ENCODE measurements around the gene ARHGAP28. TPM values are rescaled to one million over a fixed set of nuclear protein-coding genes. Genes with fewer than 3 reads are reported as not detected.

Gene ARHGAP28
- total RNA-seq, 1 experiment from 2014 or later, result 9.2 TPM

GRCh38 chr18:6943143-6943542, 213.6 kb downstream of the ARHGAP28 start:
- WGBS (ENCODE audit: extremely low coverage, insufficient read length, low lambda C conversion rate), result no CpG with 5 or more reads among the region's 6 CpGs

More at GRCh38 chr18:6943143-6943542, 213.6 kb downstream of the ARHGAP28 start:
- Histone ChIP-seq H4K8ac (replicated peaks; ENCODE audit: insufficient read length, low read depth, low read length) (no peak overlapping the region), H2BK12ac (ENCODE audit: insufficient read length, low read depth, low read length) (no peak overlapping the region), H4K91ac (ENCODE audit: insufficient read length, low read depth, low read length) (no peak overlapping the region), H2BK15ac (ENCODE audit: low read depth, low read length) (no peak overlapping the region), H2BK120ac (ENCODE audit: low read depth, low read length, poor library complexity, severe bottlenecking) (no peak overlapping the region), H2AFZ (ENCODE audit: low read length) (no peak overlapping the region), H3K9me3 (ENCODE audit: control insufficient read depth, low read depth, low read length) (no peaks in the 10 kb centered on the region), H3K27me3 (ENCODE audit: insufficient read depth, low read length) (no peaks in the 10 kb centered on the region), H3K27ac (ENCODE audit: insufficient read length, low read depth, low read length) (no peak overlapping the region), H3K79me2 (ENCODE audit: insufficient read depth, low read length) (no peaks in the 10 kb centered on the region), H4K20me1 (ENCODE audit: control insufficient read depth, insufficient read depth, insufficient read length) (no peaks in the 10 kb centered on the region), H3K79me1 (ENCODE audit: insufficient read depth, low read depth, low read length, poor library complexity, severe bottlenecking) (no peaks in the 10 kb centered on the region), H3K4me2 (ENCODE audit: insufficient read depth, insufficient read length, low read length) (no peak overlapping the region), H3K14ac (ENCODE audit: insufficient read depth, low read length) (no peak overlapping the region), H3K18ac (ENCODE audit: insufficient read length, low read depth, low read length) (no peak overlapping the region), H3K56ac (ENCODE audit: insufficient read length, low read depth, low read length) (peak overlapping the region; percentile 79), H3K23me2 (ENCODE audit: insufficient read length, low read depth, low read length, poor library complexity, severe bottlenecking) (no peaks in the 10 kb centered on the region), H2AK5ac (ENCODE audit: insufficient read length, low read length) (no peak overlapping the region), H3K23ac (ENCODE audit: insufficient read length, low read depth, low read length) (no peak overlapping the region), H2BK5ac (ENCODE audit: insufficient read length, low read length) (no peak overlapping the region), H4K5ac (ENCODE audit: insufficient read length, low read depth, low read length) (no peak overlapping the region), H2BK20ac (ENCODE audit: low read depth, low read length, poor library complexity, severe bottlenecking) (no peak overlapping the region), H3K9ac (ENCODE audit: extremely low read depth, insufficient read length, low read length) (no peak overlapping the region), H3K4me1 (ENCODE audit: insufficient read depth, low read length) (no peaks in the 10 kb centered on the region), H3T11ph (ENCODE audit: low read length) (no peak overlapping the region), H3K4ac (ENCODE audit: low read depth, low read length) (no peak overlapping the region)
- Mint-ChIP-seq H3K27ac (no peak overlapping the region), H3K4me3 (no peak overlapping the region), H3K36me3 (ENCODE audit: insufficient read depth in 1 of 3, low read depth in 3 of 3) (peaks cover 18 to 44% (median 31%) of the 10 kb centered on the region in 3 experiments), H3K27me3 (ENCODE audit: low read depth) (no peaks in the 10 kb centered on the region; the same call in 1 of the 2 replicates), H3K4me1 (no peaks in the 10 kb centered on the region), H3K9me3 (no peaks in the 10 kb centered on the region)
- DNase-seq, result no peak
- TF ChIP-seq, protein P1, sequence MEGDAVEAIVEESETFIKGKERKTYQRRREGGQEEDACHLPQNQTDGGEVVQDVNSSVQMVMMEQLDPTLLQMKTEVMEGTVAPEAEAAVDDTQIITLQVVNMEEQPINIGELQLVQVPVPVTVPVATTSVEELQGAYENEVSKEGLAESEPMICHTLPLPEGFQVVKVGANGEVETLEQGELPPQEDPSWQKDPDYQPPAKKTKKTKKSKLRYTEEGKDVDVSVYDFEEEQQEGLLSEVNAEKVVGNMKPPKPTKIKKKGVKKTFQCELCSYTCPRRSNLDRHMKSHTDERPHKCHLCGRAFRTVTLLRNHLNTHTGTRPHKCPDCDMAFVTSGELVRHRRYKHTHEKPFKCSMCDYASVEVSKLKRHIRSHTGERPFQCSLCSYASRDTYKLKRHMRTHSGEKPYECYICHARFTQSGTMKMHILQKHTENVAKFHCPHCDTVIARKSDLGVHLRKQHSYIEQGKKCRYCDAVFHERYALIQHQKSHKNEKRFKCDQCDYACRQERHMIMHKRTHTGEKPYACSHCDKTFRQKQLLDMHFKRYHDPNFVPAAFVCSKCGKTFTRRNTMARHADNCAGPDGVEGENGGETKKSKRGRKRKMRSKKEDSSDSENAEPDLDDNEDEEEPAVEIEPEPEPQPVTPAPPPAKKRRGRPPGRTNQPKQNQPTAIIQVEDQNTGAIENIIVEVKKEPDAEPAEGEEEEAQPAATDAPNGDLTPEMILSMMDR (conservative IDR thresholded peaks at IDR 0.05), result no peak
